Spleen (tissue), 7 donors: Measurements from ENCODE around the gene GOLGA6L10.
"Not testable (repeated sequence)": the region's sequence is repeated elsewhere in the genome, so short reads cannot be mapped to it uniquely, and the experiment has no call there.

ENCODE experiments used
- POLR2A ChIP-seq, 3 donors: fragments of 450-650 bp; IDR thresholded peaks; one replicate each; pipeline ENCODE4 v1.5.1; 2017; ENCODE audit warnings: antibody characterized with exemption in 3 of 3, mild to moderate bottlenecking in 1 of 3
- POLR2AphosphoS5 ChIP-seq, 3 donors: sonication (generic); formaldehyde crosslinking; IDR thresholded peaks; one replicate each; pipeline ENCODE4 v1.5.1; 2017; ENCODE audit warnings: antibody characterized with exemption in 3 of 3
- TF ChIP-seq, protein P1 (sequence below), 11 experiments: fragments of 200-600 bp in 7 of 11; fragments of 450-650 bp in 4 of 11; sonication (generic) in 4 of 11; IDR thresholded peaks in 8 of 11; conservative IDR thresholded peaks in 3 of 11; 1 replicate in 7 of 11; 2 replicates in 4 of 11; pipeline versions ENCODE4 v1.4.0 to v1.8.0; 2016 to 2021; ENCODE audit warnings: antibody characterized with exemption in 11 of 11, inconsistent platforms in 4 of 11, mild to moderate bottlenecking in 1 of 11
- donor health status: DM: no; HTN: no; CAD: no; lungs with moderate emphysema.
- donor health status: DM: no; HTN: no; CAD: no.
- donor health status: DM: no; HTN: no; CAD: no.

DNA sequence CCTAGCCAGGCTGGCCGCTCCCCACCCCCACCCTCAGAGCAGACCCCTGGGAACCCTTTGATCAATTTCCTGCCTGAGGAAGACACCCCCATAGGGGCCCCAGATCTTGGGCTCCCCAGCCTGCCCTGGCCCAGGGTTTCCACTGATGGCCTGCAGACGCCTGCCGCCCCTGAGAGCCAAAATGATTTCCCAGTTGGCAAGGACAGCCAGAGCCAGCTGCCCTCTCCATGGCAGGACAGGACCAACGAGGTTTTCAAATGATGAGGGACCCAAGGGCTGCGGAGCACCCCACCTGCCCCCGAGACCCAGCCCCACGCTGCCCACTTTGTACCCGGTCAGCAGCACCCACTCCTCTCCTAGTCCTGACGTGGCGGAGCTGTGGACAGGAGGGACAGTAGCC, 21.9 kb downstream of the GOLGA6L10 start:
- TF ChIP-seq, protein P1, sequence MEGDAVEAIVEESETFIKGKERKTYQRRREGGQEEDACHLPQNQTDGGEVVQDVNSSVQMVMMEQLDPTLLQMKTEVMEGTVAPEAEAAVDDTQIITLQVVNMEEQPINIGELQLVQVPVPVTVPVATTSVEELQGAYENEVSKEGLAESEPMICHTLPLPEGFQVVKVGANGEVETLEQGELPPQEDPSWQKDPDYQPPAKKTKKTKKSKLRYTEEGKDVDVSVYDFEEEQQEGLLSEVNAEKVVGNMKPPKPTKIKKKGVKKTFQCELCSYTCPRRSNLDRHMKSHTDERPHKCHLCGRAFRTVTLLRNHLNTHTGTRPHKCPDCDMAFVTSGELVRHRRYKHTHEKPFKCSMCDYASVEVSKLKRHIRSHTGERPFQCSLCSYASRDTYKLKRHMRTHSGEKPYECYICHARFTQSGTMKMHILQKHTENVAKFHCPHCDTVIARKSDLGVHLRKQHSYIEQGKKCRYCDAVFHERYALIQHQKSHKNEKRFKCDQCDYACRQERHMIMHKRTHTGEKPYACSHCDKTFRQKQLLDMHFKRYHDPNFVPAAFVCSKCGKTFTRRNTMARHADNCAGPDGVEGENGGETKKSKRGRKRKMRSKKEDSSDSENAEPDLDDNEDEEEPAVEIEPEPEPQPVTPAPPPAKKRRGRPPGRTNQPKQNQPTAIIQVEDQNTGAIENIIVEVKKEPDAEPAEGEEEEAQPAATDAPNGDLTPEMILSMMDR (IDR thresholded peaks at IDR 0.05 in 8 of 11, conservative IDR thresholded peaks at IDR 0.05 in 3 of 11) = not testable (repeated sequence)
- not testable (repeated sequence) for TF ChIP-seq POLR2A, POLR2AphosphoS5 (IDR thresholded peaks at IDR 0.05)
